ENCODE data around the gene LRRC32.

LRRC32 gene

DNA sequence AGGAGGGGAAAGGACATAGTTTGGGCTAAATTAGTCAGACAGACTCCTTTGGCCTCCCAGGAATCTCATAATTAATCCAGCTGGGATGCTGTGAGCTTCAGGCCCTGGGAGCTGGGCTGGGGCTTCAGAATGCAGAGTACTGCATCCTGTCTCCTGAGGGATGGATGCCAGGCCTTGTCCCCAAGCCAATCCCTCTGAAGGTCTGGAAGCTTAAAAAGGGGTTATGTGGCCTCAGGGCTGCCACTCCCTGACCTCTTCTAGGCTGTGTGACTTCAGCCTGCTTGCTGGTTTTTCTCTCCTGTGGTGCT lies 6.9 kb upstream of the LRRC32 start:
- DNase-seq, result no peak

GRCh38 chr11:76676636-76677457 lies 6.3 kb upstream of the LRRC32 start:
- no peak for DNase-seq

DNA sequence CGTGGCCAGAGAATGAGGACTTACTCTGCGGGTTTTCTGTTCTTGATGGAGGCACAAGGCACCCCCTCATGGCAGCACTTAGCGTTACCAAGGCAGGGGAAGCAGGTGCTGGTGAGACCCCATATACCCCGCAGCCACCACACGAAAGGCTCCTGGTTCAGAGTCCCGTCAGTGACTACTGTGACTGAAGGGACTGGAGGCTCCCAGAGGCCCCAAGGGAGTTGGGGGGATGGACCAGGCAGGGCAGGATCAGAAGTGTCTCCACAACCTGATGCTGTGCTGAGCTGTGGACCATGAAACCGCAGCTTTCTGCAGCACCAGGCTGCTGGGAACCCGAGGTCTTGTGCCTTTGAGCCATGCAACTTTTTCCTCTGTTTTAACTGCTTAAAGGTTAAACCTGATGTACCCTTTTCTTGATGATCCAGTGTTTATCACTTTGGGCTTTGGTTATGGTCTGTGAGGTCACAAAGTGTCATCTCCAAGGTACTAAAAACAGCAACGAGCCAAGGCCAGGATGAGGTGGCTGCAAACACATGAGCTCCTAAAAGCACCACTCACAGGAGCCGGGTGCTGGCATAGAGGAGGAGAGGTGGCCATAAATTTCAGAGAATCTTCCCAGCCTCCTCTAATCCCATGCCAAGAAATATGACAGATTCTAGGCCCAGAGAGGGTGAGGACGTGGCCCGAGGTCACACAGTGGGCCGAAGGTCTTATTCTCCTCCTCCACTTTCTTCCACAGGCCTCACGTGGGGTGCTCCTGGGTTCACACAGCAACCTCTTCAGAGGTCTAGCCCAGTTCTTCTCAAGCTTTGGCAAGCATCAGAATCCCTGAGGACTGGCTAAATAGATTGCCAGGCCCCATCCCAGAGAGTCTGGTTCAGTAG lies 4.2 kb upstream of the LRRC32 start:
- no peak for DNase-seq

DNA sequence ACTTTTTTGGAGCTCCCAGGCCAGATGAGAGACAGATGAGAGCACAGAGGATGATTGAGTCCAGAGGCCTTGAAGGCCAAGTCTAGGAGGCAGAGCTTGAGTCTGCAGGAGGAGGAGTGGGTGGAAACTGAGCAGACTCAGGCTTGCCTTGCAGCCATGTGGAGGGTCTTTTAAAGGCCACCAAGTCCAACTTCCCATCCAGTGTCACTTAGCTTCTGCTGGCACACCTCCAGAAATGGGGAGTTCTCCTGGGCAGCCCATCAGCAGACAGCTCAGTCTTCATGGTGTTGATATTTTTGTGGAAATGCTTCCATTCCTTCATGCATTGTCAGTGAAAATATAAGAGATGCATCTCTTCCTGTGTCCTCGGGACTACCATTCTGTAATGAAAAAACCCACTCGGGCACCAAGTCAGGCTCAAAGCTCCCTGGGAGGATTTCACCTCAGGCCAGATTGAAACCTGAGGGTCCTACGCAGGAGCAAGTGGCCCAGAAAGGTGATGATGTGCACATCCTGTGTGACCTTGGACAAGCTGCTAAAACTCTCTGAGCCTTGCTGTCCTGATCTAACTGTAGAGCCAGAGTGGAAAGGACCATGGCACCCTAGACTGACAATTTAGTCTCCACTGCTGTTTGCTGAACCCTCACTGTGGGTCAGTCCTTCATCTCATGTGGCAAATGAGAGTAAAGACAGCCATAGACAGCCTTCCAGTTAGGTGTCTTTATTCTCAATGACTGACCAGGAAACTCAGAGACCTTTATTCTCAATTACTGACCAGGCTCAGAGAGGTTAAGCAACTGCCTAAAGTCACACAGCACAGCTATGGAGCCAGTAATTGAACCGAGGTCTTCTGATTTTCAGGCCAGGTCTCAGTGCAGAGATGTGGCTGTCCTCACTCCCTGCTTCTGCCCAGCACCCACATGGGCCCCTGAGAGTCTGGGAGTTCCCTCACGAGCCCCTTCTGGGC lies 2.9 kb upstream of the LRRC32 start:
- no peak for DNase-seq

- peak in 1 of 2 experiments; percentile 31 for DNase-seq
These were observed 2.1 kb upstream of the LRRC32 start for GRCh38 chr11:76672431-76673175.

- DNase-seq, result no peak
These were observed 1.2 kb upstream of the LRRC32 start for GRCh38 chr11:76671626-76672309.

- DNase-seq, result no peak
These were observed 668 bp upstream of the LRRC32 start for GRCh38 chr11:76671237-76671592.

- DNase-seq, result no peak
These were observed 554 bp downstream of the LRRC32 start for GRCh38 chr11:76669901-76670484.

DNA sequence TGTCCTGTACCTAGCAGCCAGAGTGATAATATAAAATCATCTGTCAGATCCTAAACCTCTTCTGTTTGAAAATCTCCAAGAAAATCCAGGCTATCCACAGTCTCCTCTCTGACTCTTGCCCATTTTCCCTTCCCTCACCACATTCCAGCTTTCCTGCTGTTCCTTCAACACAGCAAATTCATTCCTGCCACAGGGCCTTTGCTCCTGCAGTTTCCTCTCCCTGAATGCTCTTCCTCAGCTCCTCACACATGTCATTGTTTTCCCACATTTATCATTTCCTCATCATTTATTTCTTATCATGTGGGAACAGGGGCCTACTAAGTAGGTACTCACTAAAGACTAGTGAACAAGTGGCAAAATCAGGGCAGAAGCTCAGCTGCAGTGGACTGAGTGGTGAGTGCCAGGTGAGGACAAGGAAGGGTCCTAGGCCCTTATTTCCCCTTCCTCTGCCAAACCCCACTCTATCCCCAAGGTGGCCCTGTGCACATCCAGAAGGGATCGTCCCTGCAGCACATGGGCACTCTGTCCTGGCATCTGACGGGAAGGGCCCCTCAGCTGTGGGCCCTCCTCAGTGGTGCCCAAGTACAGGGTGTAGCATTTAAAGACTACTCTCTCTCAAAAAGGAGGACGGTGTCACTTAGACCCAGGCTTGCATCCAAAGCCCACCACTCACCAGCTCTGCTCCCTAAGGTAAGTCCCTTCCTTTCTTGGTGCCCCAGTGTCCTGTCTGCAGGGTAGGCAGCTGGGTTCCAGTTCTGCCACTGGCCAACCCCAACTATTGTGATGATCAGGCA lies 2.0 kb downstream of the LRRC32 start:
- DNase-seq, result no peak

DNA sequence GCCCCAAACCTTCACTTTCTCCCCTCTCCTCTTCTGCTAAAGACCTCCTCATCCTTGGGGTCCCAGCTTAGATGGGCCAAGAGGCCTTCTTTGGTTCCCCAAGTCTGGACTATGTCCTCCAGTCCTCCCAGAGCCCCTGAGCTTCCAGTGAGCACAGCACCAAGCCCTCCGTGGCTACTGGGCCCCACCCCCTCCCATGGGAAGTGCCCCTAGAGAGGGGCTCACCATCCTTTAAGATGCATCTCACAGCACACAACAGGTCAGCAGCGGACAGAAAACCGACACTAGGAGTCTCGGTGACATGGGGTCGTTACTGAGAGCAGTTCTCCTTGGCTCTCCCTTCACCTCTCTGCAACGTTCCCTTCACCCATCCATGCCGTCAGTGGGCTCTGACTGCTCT lies 2.7 kb downstream of the LRRC32 start:
- no peak for DNase-seq

- DNase-seq, result no peak
These were observed 3.2 kb downstream of the LRRC32 start for GRCh38 chr11:76667271-76667818.

- no peak for DNase-seq
These were observed 3.7 kb downstream of the LRRC32 start for GRCh38 chr11:76666830-76667229.

- DNase-seq, result no peak
These were observed 4.1 kb downstream of the LRRC32 start for GRCh38 chr11:76666408-76666807.

DNA sequence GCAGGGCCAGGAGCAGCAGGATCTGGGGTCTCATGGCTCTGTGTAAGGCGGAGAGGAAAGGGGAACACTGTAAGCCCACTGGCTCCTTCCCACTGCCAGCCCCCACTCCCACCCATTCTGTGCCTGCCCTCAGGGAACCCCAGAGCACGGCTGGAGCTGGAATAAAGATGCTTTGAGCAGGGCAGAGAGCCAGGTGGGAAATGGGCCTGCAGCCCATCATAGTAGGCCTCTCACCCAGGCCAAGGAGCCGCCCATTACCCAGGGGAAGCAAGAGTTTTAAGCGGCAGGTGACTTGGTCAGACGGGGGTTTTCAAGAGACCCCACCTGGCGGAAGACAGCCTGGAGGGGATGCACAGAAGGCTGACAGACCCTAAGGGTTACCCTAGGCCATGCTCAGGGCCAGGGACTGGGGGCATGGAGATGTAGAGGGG lies 4.6 kb downstream of the LRRC32 start:
- DNase-seq, result no peak

GRCh38 chr11:76665172-76665571 lies 5.4 kb downstream of the LRRC32 start:
- no peak for DNase-seq

DNA sequence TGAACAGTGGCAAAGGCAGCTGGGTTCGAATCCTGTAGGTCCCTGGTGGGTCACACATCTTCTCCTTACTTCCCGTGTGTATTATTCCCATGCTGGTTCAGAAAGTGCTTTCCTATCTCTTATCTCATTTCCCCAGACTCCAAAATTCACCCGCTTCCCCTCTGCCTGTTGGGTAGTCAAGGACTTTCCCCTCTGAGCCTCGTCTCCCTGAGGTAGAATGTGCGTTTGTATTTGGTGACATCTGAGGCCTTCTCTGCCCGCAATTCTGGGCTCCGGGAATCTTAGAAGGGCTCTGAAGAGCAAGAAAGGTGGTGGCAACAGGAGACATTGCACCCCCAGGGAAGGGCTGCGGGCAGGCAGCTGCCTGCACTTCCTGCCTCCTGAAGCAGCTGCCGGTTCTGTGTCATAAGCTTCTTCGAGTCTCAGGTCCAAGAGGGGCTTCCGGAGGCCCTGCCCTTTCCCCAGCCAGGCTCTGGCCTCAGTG lies 5.9 kb downstream of the LRRC32 start:
- no peak for DNase-seq

- no peak for DNase-seq
These were observed 6.6 kb downstream of the LRRC32 start for GRCh38 chr11:76663912-76664440.

DNA sequence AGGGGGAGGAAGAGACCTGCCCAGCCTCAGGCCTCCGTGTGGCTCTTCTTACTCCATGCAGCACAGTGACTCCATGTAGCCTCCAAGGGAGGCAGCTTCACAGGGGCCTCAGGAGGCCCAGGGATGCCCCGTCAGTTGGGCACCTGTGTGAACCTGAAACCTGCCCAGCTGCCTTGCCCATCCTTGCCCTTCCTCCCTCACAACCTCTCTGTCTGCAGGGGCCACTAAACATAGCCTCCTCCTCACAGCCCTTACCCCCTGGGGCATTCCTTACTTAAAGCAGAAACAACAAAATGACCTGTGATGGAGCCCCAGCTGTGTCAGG lies 7.1 kb downstream of the LRRC32 start:
- no peak for DNase-seq

GRCh38 chr11:76662656-76663485 lies 7.7 kb downstream of the LRRC32 start:
- DNase-seq, result no peak
